Aorta (tissue), 4 donors: ENCODE results near the gene BTBD7. TPM values are rescaled to one million over a fixed set of nuclear protein-coding genes. Genes with fewer than 3 reads are reported as not detected.

Experiments used
- polyA plus RNA-seq, 2 donors: library from polyadenylated mRNA; stranded (reverse); fragments of 200-250 nt; gene quantifications; one replicate each; pipeline ENCODE4 v1.2.3, GENCODE V29; 2013
- total RNA-seq, 2 donors: library from RNA; stranded (reverse); fragmentation: NEBNext Ultra II Directional; extraction: Animal tissue kit (Norgen Biotek cat#: 25700); gene quantifications; one replicate each; pipeline ENCODE4 v1.2.1, GENCODE V29; 2021
- donor health status: healthy with polysubstance abuse.
- donor health status: Bipolar disorder and iron deficiency.
- donor health status: DM: no; HTN: no; CAD: no.
- donor health status: DM: yes; HTN: yes; CAD: no.

Gene BTBD7
- total and polyA plus RNA-seq, 4 donors: 7.4 to 51.2 (median 24.0) TPM

Other genes starting within 250 kb of the BTBD7 start
- 10 to 100 TPM; 50.8 to 69.5 TPM for gene ITPK1, start 217.1 kb downstream of the BTBD7 start, total RNA-seq
- gene ITPK1, start 217.1 kb downstream of the BTBD7 start, polyA plus RNA-seq: 10 to 100 TPM; 39.7 to 57.5 TPM
- 10 to 100 TPM; 22.0 to 22.8 TPM for gene MOAP1, start 148.1 kb downstream of the BTBD7 start, total RNA-seq
- 10 to 100 TPM; 37.6 to 38.7 TPM for gene MOAP1, start 148.1 kb downstream of the BTBD7 start, polyA plus RNA-seq
- 10 to 100 TPM; 12.7 to 13.7 TPM for gene LYSET, start 147.7 kb downstream of the BTBD7 start, total RNA-seq
- 10 to 100 TPM; 17.1 to 42.2 TPM for gene LYSET, start 147.7 kb downstream of the BTBD7 start, polyA plus RNA-seq
- 1 to 10 TPM; 4.9 to 7.4 TPM for gene GON7, start 126.0 kb downstream of the BTBD7 start, total RNA-seq
- 10 to 100 TPM; 12.5 to 17.3 TPM for gene GON7, start 126.0 kb downstream of the BTBD7 start, polyA plus RNA-seq
- gene UBR7, start 125.8 kb downstream of the BTBD7 start, total RNA-seq: 10 to 100 TPM; 15.7 to 18.0 TPM
- 10 to 100 TPM; 14.7 to 18.5 TPM for gene UBR7, start 125.8 kb downstream of the BTBD7 start, polyA plus RNA-seq
- not detected for gene COX8C, start 14.1 kb upstream of the BTBD7 start, total RNA-seq
- gene COX8C, start 14.1 kb upstream of the BTBD7 start, polyA plus RNA-seq: not detected
- gene UNC79, start 97.9 kb upstream of the BTBD7 start, total RNA-seq: under 1 TPM; 0.16 to 0.21 TPM
- gene UNC79, start 97.9 kb upstream of the BTBD7 start, polyA plus RNA-seq: under 1 TPM in 1 of 2 donors, not detected in 1; 0.05 TPM